ENCODE measurements around the gene NGEF.

The NGEF gene

GRCh38 chr2:233047206-233047605 is 34.1 kb upstream of the NGEF start (continued):
- TF ChIP-seq PRDM2 (tag by site-specific recombination; IDR thresholded peaks at IDR 0.05; ENCODE audit: borderline replicate concordance) (no peak), ZNF140 (tag by site-specific recombination; IDR thresholded peaks at IDR 0.05) (no peak), SP7 (tag by site-specific recombination; IDR thresholded peaks at IDR 0.05) (no peak), ZNF645 (tag by site-specific recombination; IDR thresholded peaks at IDR 0.05) (no peak), ZNF560 (tag by site-specific recombination; IDR thresholded peaks at IDR 0.05; ENCODE audit: borderline replicate concordance) (no peak)

GRCh38 chr2:233044974-233045605 is 32.0 kb upstream of the NGEF start:
- no peaks in the 10 kb centered on the region for H3K4me1 ChIP-seq (ENCODE audit: control insufficient read depth, insufficient read depth, low read length)
- ChIA-PET CTCF (interaction anchor here (0.8 to 2.5 kb wide), 4 partner anchors 8 to 192 kb away, joined by 3 to 22 read pairs (median 3); no protein-coding TSS in a partner anchor), POLR2A (no interaction called here)
- TF ChIP-seq ZNF707 (tag by site-specific recombination; IDR thresholded peaks at IDR 0.05) (no peak), ZNF48 (tag by site-specific recombination; IDR thresholded peaks at IDR 0.05) (no peak), ZNF354C (tag by site-specific recombination; IDR thresholded peaks at IDR 0.05; ENCODE audit: borderline replicate concordance, low read depth) (no peak), ZNF510 (tag by site-specific recombination; IDR thresholded peaks at IDR 0.05; ENCODE audit: insufficient replicate concordance) (no peak), ZBTB26 (tag by site-specific recombination; optimal IDR thresholded peaks at IDR 0.05) (no peak), ZNF37A (tag by site-specific recombination; IDR thresholded peaks at IDR 0.05) (no peak), MEIS1 (CRISPR knock-in tag; IDR thresholded peaks at IDR 0.05; ENCODE audit: borderline replicate concordance) (no peak), ZNF600 (tag by site-specific recombination; IDR thresholded peaks at IDR 0.05) (no peak), ZSCAN16 (tag by site-specific recombination; IDR thresholded peaks at IDR 0.05) (no peak), ZNF768 (tag by site-specific recombination; IDR thresholded peaks at IDR 0.05) (no peak), TSHZ1 (tag by site-specific recombination; IDR thresholded peaks at IDR 0.05; ENCODE audit: borderline replicate concordance) (no peak), ZNF701 (tag by site-specific recombination; IDR thresholded peaks at IDR 0.05) (no peak), ZBTB21 (tag by site-specific recombination; IDR thresholded peaks at IDR 0.05) (no peak), ZNF585B (tag by site-specific recombination; IDR thresholded peaks at IDR 0.05) (no peak), CTCF (tag by site-specific recombination; IDR thresholded peaks at IDR 0.05) (no peak), HOXA7 (CRISPR knock-in tag; IDR thresholded peaks at IDR 0.05; ENCODE audit: borderline replicate concordance) (no peak), ZNF830 (tag by site-specific recombination; IDR thresholded peaks at IDR 0.05; ENCODE audit: low read depth) (no peak), ZNF221 (tag by site-specific recombination; IDR thresholded peaks at IDR 0.05; ENCODE audit: borderline replicate concordance) (no peak)
- no peaks in the 10 kb centered on the region for H3K36me3 ChIP-seq (ENCODE audit: control insufficient read depth in 2 of 2, insufficient read depth in 1 of 2, low read length in 2 of 2)
- H3K27ac ChIP-seq (ENCODE audit: extremely low read depth, low read depth, low read length) = no peak overlapping the region
- no peak overlapping the region for H3K4me3 ChIP-seq (ENCODE audit: low read depth, low read length)
- H3K9me3 ChIP-seq (ENCODE audit: control insufficient read depth, insufficient read depth, low read depth, low read length) = no peaks in the 10 kb centered on the region

Data from HEK293 (cell line).